Large intestine (tissue), 3 donors: ENCODE results near the gene CA7. TPM values are rescaled to one million over a fixed set of nuclear protein-coding genes. Genes with fewer than 3 reads are reported as not detected.
"Not testable (repeated sequence)": the region's sequence is repeated elsewhere in the genome, so short reads cannot be mapped to it uniquely, and the experiment has no call there.

Source experiments
- DNase-seq, 2 donors: peaks; one replicate each; pipeline versions ENCODE4 v3.0.0 to v3.0.0-alpha.2; 2013
- H3K27ac ChIP-seq: one replicate; pipeline ENCODE4 v1.5.1; 2013; ENCODE audit warnings: low read length
- H3K27me3 ChIP-seq: 2 replicates; pipeline ENCODE4 v1.6.1; 2013; ENCODE audit warnings: low read length; ENCODE audit not compliant: control insufficient read depth, insufficient read depth
- H3K36me3 ChIP-seq: 2 replicates; pipeline ENCODE4 v1.6.1; 2013; ENCODE audit warnings: low read length; ENCODE audit not compliant: control insufficient read depth, insufficient read depth
- H3K4me1 ChIP-seq: one replicate; pipeline ENCODE4 v1.6.1; 2013; ENCODE audit warnings: low read length; ENCODE audit not compliant: control insufficient read depth, insufficient read depth
- H3K4me3 ChIP-seq: one replicate; pipeline ENCODE4 v1.5.1; 2013; ENCODE audit warnings: low read length
- H3K9me3 ChIP-seq: one replicate; pipeline ENCODE4 v1.6.1; 2013; ENCODE audit warnings: mild to moderate bottlenecking, low read depth, low read length, moderate library complexity; ENCODE audit not compliant: control insufficient read depth
- WGBS: methylation state at CpG from one replicate; pipeline ENCODE4 v1.1.5; 2013; ENCODE audit warnings: low lambda C conversion rate; ENCODE audit not compliant: insufficient coverage; 5-methylcytosine and 5-hydroxymethylcytosine counted together
- polyA plus RNA-seq: library from polyadenylated mRNA; unstranded; fragments of 120-200 nt; gene quantifications from one replicate; pipeline ENCODE4 v1.2.1, GENCODE V29; 2013

CA7 gene
- polyA plus RNA-seq, 1 donor, result 12.1 TPM

DNA sequence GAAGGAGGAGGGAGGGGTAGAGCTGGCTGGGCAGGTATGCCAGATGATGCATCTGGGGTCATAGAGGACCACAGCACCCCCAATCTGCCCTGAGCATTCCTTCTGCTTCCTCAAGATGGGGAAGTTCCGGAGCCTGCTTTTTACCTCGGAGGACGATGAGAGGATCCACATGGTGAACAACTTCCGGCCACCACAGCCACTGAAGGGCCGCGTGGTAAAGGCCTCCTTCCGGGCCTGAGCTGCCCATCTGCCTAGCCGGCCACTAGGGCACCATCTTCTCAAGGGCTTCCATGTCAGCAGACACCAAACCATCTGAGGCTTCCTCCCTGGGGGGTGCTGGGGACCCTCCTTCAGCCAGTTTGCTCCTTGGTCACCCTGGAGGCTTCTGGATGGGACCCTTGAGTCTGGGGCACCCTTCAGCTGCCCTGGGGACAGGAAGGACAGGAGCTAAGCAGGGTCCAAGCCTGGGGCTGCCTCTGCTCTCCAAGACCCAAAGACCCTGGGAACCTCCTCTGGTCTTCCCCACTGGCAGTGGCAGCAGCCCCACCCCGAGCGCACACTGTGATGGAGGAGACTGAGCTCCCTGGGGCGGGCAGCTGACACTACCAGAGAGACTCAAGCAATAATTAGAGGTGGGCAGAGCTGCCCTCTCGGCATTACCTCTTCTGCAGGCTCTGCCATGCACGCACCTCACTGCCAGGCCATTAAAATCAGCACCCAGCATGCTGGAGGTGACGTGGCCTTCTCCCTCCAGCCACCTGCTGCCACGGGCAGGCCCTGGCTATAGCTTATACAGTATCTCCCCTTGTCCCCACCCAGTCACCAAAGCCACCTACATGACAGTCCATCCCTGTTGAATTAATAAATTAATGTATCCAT lies 9.3 kb downstream of the CA7 start:
- Histone ChIP-seq H3K4me1 (peaks cover 5% of the 10 kb centered on the region), H3K36me3 (no peaks in the 10 kb centered on the region), H3K4me3 (no peak overlapping the region), H3K27ac (no peak overlapping the region), H3K27me3 (no peaks in the 10 kb centered on the region), H3K9me3 (no peaks in the 10 kb centered on the region)
- no CpG with 5 or more reads among the region's 15 CpGs for WGBS
- DNase-seq, result no peak

DNA sequence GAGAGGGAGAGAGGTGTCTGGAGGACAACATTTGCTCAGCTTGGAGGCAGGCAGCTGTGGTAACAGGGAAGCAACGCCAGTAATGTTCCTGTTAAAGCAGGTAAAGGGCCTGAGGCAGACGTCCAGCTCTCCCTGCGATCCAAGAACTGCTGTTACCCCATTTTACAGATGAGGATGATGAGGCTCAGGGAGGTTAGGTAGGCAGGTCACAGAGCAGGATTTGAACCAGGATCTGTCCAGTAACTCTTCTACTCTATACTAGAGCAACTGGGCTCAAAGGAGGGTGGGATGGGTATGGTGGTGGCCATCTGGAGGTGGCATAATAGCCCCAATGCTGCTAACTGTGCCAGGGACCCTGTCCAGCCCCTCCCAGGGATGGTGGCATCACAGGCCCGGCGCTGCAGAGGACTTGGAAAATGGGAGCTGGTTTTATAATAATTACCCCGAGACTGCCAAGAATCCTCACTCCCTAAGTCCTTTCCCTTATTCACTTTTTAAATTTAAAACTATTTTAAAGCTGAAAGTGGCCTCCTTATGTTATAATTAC lies 12.0 kb downstream of the CA7 start:
- no peaks in the 10 kb centered on the region for H3K4me1 ChIP-seq
- no CpG with 5 or more reads among the region's 6 CpGs for WGBS

DNA sequence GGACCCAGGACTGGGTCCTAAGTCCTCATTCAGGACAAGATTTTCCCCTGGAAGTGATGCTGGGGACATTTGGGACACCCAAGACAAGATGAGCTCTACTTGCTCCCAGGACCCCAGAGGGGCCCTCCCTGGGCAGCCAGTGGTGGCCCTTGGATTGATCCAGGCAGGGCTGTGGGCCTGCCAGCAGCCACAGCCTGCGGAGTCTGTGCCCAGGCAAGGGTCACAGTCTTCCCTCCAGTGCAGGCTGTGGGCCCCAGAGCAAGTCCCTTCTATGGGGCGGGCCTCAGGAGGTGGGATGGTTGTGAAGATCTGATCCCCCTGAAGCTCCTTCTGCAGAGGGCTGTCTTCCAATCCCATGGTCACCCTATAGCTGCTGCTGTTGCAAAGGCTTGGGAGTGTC lies 12.6 kb downstream of the CA7 start:
- Histone ChIP-seq H3K27me3 (no peaks in the 10 kb centered on the region), H3K36me3 (no peaks in the 10 kb centered on the region), H3K4me3 (no peak overlapping the region), H3K27ac (no peak overlapping the region), H3K4me1 (no peaks in the 10 kb centered on the region), H3K9me3 (no peaks in the 10 kb centered on the region)
- DNase-seq, result no peak
- no CpG with 5 or more reads among the region's 2 CpGs for WGBS

More for the DNA sequence above, 12.0 kb downstream of the CA7 start:
- DNase-seq, result no peak
- Histone ChIP-seq H3K36me3 (no peaks in the 10 kb centered on the region), H3K27ac (no peak overlapping the region), H3K9me3 (no peaks in the 10 kb centered on the region), H3K4me3 (no peak overlapping the region), H3K27me3 (no peaks in the 10 kb centered on the region)

DNA sequence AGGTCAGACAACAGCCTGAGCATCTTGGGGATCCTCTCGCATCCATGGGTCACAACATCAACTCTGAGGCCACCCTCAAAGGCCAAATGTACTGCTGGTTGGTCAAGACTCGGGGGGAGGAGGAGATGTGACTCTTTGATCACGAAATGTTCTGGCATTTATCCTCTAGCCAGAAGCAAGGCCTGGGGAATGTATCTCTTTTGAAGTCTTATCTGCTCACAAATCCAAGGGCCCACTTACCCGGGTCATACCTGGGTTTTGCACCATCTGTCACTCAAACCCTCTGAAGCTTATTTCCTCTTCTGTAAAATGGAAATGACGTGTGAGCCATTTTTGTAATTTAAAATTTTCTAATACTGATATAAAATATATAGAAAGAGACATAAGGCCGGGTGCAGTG lies 13.2 kb downstream of the CA7 start:
- no peak overlapping the region for H3K4me3 ChIP-seq
- H3K36me3 ChIP-seq, result no peaks in the 10 kb centered on the region
- no peak overlapping the region for H3K27ac ChIP-seq
- WGBS, result no CpG with 5 or more reads among the region's 6 CpGs
- DNase-seq, result no peak
- H3K4me1 ChIP-seq, result no peaks in the 10 kb centered on the region
- no peaks in the 10 kb centered on the region for H3K9me3 ChIP-seq
- H3K27me3 ChIP-seq, result no peaks in the 10 kb centered on the region

DNA sequence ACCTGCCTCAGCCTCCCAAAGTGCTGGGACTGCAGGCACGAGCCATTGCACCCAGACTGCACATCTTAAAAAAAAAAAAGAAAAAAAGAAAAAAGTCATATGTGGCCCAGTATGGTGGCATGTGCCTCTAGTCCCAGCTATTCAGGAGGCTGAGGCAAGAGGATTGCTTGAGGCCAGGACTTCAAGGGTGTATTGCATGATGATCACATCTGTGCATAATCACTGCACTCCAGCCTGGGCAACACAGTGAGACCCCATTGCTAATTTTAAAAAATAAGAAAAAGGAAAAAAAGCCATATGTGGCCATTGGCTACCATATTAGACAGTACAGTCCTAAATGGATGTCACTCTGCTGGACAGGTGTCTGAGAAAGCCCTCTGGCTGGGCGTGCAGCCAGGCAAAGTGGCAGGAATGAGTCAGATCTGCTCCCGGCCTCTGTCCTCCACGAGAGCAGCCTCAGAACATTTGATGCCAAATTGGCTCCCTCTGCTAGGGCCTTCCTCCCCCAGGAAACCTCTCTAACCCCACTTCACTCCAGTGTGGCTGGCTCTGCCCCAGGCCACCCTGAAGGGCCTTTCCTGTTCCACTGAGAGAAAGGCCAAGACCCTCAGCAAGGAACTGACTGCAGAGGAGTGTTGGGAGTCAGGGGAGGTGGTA lies 14.7 kb downstream of the CA7 start:
- no peak for DNase-seq
- H3K27ac ChIP-seq, result no peak overlapping the region
- H3K4me1 ChIP-seq, result no peaks in the 10 kb centered on the region
- no peaks in the 10 kb centered on the region for H3K9me3 ChIP-seq
- H3K27me3 ChIP-seq, result no peaks in the 10 kb centered on the region
- no peaks in the 10 kb centered on the region for H3K36me3 ChIP-seq
- WGBS, result no CpG with 5 or more reads among the region's 4 CpGs
- no peak overlapping the region for H3K4me3 ChIP-seq

DNA sequence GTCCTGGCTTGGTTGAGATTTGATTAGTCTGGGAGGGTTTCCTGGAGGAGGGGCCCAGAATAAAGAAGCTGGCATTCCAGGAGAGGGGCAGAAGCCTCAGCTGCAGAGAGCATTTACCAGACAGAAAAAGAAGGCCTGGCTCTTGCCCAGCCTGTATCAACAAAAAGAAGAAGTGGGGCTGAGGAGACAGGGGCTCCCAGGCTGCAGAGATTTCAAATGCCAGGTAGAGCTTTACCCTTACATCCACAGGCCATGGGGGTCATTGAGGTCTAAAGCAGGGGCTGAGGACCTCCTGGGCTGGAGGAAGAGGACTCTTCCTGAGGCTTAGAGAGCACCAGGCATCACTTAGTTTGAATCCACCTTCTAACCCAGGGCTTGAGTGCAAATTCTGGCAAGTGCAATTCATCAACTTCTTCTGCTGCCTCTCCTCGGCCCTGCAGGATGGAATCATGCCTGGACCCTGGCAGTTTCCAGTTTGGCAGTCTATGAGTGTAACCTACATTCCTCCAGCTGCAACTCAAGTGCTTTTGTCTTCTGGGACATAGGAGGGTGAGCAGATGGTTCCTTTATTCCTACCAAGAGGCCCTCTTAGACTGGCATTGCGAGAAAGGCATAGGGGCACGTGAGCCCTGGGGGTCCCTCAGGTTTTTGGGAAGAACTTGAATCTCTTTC lies 15.3 kb downstream of the CA7 start:
- DNase-seq, result no peak
- H3K9me3 ChIP-seq, result no peaks in the 10 kb centered on the region
- H3K4me3 ChIP-seq, result no peak overlapping the region
- H3K36me3 ChIP-seq, result no peaks in the 10 kb centered on the region
- no peak overlapping the region for H3K27ac ChIP-seq
- no CpG with 5 or more reads among the region's 3 CpGs for WGBS
- no peaks in the 10 kb centered on the region for H3K4me1 ChIP-seq
- H3K27me3 ChIP-seq, result no peaks in the 10 kb centered on the region

DNA sequence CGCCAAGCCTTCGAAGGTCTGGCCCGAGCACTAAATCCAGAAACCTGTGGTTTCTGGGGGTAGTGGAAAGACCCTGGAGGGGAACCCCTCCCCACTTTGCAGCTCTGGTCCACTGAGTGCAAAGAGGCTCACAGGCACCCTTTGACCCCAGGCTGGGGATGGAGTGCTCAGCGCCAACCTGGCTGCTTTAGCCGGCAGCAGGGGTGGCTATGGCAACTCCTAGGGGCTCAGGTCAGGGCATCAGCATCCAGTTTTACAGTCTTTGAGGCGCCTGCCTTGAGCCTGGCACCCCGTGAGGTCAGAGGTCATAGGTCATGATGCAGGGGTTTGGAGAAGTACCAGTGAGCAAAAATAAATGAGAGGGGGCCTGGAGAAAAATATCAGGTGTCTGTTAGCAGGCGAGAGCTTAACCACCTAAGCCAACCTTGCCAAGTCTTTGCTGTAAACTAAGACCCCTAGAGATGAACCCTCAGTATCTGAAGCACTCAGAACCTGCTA lies 17.9 kb downstream of the CA7 start:
- Histone ChIP-seq H3K4me3 (no peak overlapping the region), H3K27ac (no peak overlapping the region), H3K36me3 (no peaks in the 10 kb centered on the region), H3K27me3 (no peaks in the 10 kb centered on the region), H3K9me3 (no peaks in the 10 kb centered on the region), H3K4me1 (no peaks in the 10 kb centered on the region)
- no CpG with 5 or more reads among the region's 8 CpGs for WGBS
- DNase-seq, result no peak

DNA sequence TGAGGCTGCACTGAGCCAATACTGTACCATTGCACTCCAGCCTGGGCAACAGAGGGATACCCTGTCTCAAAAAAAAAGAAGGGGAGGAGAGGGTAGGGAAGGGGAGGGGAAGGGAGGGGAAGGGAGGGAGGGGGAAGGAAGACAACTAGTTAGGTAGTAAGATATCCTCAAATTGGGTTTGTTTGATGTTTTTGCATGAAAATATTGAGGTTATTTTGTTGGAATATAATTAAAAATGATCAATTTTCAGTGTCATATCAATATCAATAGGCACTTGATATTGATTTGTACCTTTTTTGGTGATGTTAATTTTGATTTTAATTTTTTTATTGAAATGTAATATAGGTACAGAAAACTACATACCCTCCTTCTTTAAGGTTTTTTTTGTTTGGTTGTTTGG lies 19.5 kb downstream of the CA7 start:
- H3K36me3 ChIP-seq, result no peaks in the 10 kb centered on the region
- no peak overlapping the region for H3K27ac ChIP-seq
- no peak overlapping the region for H3K4me3 ChIP-seq
- no peaks in the 10 kb centered on the region for H3K4me1 ChIP-seq
- no peak for DNase-seq
- no peaks in the 10 kb centered on the region for H3K27me3 ChIP-seq
- no peaks in the 10 kb centered on the region for H3K9me3 ChIP-seq

DNA sequence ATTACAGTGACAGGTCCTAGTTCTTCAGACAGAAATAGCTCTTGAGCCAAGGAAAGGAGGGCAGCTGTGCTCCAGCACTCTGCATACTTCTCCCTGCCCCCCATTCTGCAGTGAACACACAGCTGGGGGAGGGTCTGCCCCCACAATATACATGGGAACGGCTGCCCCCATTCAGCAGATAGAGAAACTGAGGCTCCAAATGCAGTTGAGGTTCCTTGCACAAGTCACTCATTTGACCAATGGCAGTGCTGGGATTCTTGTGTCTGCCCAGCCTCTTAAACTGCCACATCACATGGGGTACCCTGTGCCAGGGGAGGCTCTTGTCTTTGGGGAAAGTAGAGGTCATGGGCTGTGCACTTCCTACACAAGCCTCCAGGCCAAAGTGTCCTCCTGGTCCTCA lies 25.2 kb downstream of the CA7 start:
- Histone ChIP-seq H3K9me3 (no peaks in the 10 kb centered on the region), H3K27me3 (no peaks in the 10 kb centered on the region), H3K27ac (no peak overlapping the region), H3K36me3 (no peaks in the 10 kb centered on the region), H3K4me3 (no peak overlapping the region), H3K4me1 (peaks cover 19% of the 10 kb centered on the region)
- no CpG with 5 or more reads among the region's 1 CpG for WGBS
- DNase-seq, result no peak

DNA sequence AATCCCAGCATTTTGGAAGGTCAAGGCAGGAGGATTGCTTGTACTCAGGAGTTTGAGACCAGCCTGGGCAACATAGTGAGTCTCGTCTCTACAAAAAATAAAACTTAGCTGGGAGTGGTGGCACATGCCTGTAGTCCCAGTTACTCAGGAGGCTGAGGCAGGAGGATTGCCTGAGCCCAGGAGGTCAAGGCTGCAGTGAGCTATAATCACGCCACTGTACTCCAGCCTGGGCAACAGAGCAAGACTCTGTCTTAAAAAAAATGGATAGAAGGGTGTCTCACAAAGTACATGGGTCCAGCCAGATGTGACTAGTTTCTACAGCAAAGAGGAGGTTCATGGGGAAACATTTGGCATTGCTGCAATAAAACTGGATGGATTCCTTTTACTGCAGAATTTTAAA lies 27.1 kb downstream of the CA7 start:
- H3K36me3 ChIP-seq, H3K27me3 ChIP-seq, DNase-seq, H3K9me3 ChIP-seq, H3K4me3 ChIP-seq: not testable (repeated sequence)
- Histone ChIP-seq H3K27ac (peak overlapping the region; percentile 83), H3K4me1 (peaks cover 19% of the 10 kb centered on the region)
- no CpG with 5 or more reads among the region's 2 CpGs for WGBS
